WTC11 (cell line): Measurements from ENCODE around the gene URAD.

ENCODE experiments used
- CTCF ChIP-seq: fragments of 200-600 bp; IDR thresholded peaks from 2 replicates; pipeline ENCODE4 v1.8.0; 2022; ENCODE audit warnings: antibody characterized with exemption
- ETV6 ChIP-seq: sonication (generic); formaldehyde crosslinking; IDR thresholded peaks from 2 replicates; pipeline ENCODE4 v1.8.1; 2022; ENCODE audit warnings: mild to moderate bottlenecking, missing genetic modification reagents
- KAT7 ChIP-seq: sonication (generic); formaldehyde crosslinking; IDR thresholded peaks from 2 replicates; pipeline ENCODE4 v1.8.1; 2023; ENCODE audit warnings: missing genetic modification reagents, mild to moderate bottlenecking, borderline replicate concordance
- NFE2L1 ChIP-seq: sonication (generic); formaldehyde crosslinking; IDR thresholded peaks from 2 replicates; pipeline ENCODE4 v1.8.1; 2023; ENCODE audit warnings: missing genetic modification reagents
- NR2C2 ChIP-seq: sonication (generic); formaldehyde crosslinking; IDR thresholded peaks from 2 replicates; pipeline ENCODE4 v1.8.0; 2022; ENCODE audit warnings: mild to moderate bottlenecking, missing genetic modification reagents
- PREB ChIP-seq: sonication (generic); formaldehyde crosslinking; IDR thresholded peaks from 2 replicates; pipeline ENCODE4 v1.8.1; 2022; ENCODE audit warnings: mild to moderate bottlenecking, missing genetic modification reagents, moderate library complexity, borderline replicate concordance
- SP1 ChIP-seq: sonication (generic); formaldehyde crosslinking; conservative IDR thresholded peaks from 2 replicates; pipeline ENCODE4 v1.8.1; 2022; ENCODE audit warnings: missing genetic modification reagents
- TEAD4 ChIP-seq: sonication (generic); formaldehyde crosslinking; IDR thresholded peaks from 2 replicates; pipeline ENCODE4 v1.8.0; 2022; ENCODE audit warnings: mild to moderate bottlenecking, missing genetic modification reagents
- USF2 ChIP-seq: sonication (generic); formaldehyde crosslinking; IDR thresholded peaks from 2 replicates; pipeline ENCODE4 v1.8.1; 2023; ENCODE audit warnings: mild to moderate bottlenecking, missing genetic modification reagents, moderate library complexity
- ZNF263 ChIP-seq: sonication (generic); formaldehyde crosslinking; IDR thresholded peaks from 2 replicates; pipeline ENCODE4 v1.8.1; 2022; ENCODE audit warnings: low read depth, mild to moderate bottlenecking, moderate library complexity, missing genetic modification reagents
- ZNF396 ChIP-seq: fragments of 250-450 bp; sonication (Bioruptor Pico); IDR thresholded peaks from 2 replicates; pipeline ENCODE4 v1.8.0; 2021; ENCODE audit warnings: mild to moderate bottlenecking, moderate library complexity, borderline replicate concordance
- ZNF423 ChIP-seq: fragments of 250-450 bp; sonication (Bioruptor Pico); IDR thresholded peaks from 2 replicates; pipeline ENCODE4 v2.1.2; 2022; ENCODE audit warnings: mild to moderate bottlenecking, moderate library complexity
- ZSCAN18 ChIP-seq: fragments of 250-450 bp; sonication (Bioruptor Pico); IDR thresholded peaks from 2 replicates; pipeline ENCODE4 v2.1.2; 2022; ENCODE audit warnings: mild to moderate bottlenecking, moderate library complexity

- no peak for TF ChIP-seq PREB (CRISPR knock-in tag)
- no peak for TF ChIP-seq NFE2L1
- TF ChIP-seq CTCF: no peak
- peak; percentile 38; the same call in 1 of the 2 replicates for TF ChIP-seq ZNF423 (CRISPR knock-in tag)
- TF ChIP-seq TEAD4 (CRISPR knock-in tag): no peak
- TF ChIP-seq KAT7 (CRISPR knock-in tag): no peak
- no peak for TF ChIP-seq SP1 (CRISPR knock-in tag)
- TF ChIP-seq ETV6 (CRISPR knock-in tag): no peak
- TF ChIP-seq ZNF263 (CRISPR knock-in tag): no peak
- TF ChIP-seq ZNF396: no peak
- TF ChIP-seq USF2 (CRISPR knock-in tag): no peak
- TF ChIP-seq ZSCAN18 (CRISPR knock-in tag): no peak
- no peak for TF ChIP-seq NR2C2
Measured at GRCh38 chr13:27961227-27962085, 27.0 kb downstream of the URAD start.
